ENCODE measurements around the gene CACNA1S. TPM values are rescaled to one million over a fixed set of nuclear protein-coding genes. Genes with fewer than 3 reads are reported as not detected.

CACNA1S gene
- total RNA-seq, 2 donors from 2014 or later = not detected

DNA sequence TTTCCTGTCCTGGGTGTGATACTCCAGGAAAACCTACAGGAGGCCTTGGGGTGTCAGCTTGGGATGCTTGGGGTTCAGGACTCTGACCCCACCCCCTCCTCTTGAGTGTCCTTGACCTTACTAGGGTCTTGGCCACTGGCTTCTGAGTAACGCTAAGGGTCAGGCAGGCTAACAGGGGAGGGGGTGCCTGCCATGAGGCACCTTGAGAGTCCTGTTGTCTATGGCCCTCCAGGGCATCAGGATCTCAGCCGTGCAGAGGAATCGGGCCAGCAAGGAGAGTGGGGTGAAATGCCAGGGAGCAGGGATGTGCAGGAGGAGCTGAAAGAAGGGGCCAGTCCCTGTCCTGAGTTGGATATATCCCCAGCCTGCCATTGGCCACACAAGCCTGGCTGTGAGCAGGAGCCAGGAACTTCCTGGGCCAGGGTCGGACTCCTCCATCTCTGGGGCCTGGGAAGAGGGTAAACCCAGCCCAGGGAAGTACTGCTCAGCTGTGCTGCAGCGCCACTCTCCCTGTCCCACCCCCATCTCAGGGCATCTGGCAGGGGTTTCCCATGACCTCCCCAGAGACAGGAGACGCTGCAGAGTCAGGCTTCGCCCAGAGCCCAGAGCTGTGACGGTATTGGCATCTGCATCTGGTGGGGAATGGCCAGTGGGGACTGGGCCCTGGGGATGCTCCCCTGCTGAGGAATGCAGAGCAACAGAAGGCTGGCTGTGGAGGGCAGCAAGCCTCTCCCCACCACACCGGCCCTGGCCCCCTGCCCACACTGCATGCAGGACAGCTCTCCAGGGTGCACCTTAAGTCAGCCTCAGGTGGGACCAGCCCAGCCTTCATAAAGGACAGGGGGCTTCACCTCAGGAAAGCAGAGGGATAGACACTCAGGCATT lies 95.0 kb downstream of the CACNA1S start:
- no peaks in the 10 kb centered on the region for H3K9me3 ChIP-seq
- peaks cover 0 to 49% of the 10 kb centered on the region in 2 donors for H3K4me1 ChIP-seq
- TF ChIP-seq, protein P1, sequence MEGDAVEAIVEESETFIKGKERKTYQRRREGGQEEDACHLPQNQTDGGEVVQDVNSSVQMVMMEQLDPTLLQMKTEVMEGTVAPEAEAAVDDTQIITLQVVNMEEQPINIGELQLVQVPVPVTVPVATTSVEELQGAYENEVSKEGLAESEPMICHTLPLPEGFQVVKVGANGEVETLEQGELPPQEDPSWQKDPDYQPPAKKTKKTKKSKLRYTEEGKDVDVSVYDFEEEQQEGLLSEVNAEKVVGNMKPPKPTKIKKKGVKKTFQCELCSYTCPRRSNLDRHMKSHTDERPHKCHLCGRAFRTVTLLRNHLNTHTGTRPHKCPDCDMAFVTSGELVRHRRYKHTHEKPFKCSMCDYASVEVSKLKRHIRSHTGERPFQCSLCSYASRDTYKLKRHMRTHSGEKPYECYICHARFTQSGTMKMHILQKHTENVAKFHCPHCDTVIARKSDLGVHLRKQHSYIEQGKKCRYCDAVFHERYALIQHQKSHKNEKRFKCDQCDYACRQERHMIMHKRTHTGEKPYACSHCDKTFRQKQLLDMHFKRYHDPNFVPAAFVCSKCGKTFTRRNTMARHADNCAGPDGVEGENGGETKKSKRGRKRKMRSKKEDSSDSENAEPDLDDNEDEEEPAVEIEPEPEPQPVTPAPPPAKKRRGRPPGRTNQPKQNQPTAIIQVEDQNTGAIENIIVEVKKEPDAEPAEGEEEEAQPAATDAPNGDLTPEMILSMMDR (IDR thresholded peaks at IDR 0.05) = no peak
- H3K27me3 ChIP-seq = no peaks in the 10 kb centered on the region
- no peaks in the 10 kb centered on the region for H3K36me3 ChIP-seq
- no peak overlapping the region for H3K4me3 ChIP-seq
- DNase-seq (ENCODE audit: low spot score) = no peak
- H3K27ac ChIP-seq = no peak overlapping the region

DNA sequence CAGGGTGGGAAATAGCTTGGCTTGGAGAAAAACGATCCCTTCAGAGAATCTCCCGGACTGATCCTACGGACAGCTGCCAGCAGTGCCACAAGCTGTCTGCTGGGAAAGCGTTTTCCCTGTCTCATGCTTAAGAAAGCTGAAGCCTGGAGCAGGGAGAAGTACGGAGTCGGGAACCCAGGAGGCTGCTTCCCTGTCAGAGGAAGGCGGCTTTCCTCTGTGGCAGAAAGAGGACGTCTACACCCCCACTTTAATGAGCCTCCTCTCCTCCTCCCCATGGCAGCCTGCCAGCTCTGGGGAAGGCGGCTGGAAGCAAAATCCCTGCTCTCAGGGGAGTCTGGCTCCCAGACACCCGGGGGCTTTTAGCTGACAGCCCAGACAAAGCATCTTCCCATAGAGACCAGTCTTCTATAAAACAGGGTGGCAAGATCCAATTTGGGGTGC lies 96.0 kb downstream of the CACNA1S start:
- H3K27me3 ChIP-seq = no peaks in the 10 kb centered on the region
- TF ChIP-seq, protein P1 (IDR thresholded peaks at IDR 0.05) = no peak
- DNase-seq (ENCODE audit: low spot score) = no peak
- peaks cover 0 to 40% of the 10 kb centered on the region in 2 donors for H3K4me1 ChIP-seq
- no peaks in the 10 kb centered on the region for H3K36me3 ChIP-seq
- no peak overlapping the region for H3K27ac ChIP-seq
- H3K9me3 ChIP-seq = no peaks in the 10 kb centered on the region
- no peak overlapping the region for H3K4me3 ChIP-seq

DNA sequence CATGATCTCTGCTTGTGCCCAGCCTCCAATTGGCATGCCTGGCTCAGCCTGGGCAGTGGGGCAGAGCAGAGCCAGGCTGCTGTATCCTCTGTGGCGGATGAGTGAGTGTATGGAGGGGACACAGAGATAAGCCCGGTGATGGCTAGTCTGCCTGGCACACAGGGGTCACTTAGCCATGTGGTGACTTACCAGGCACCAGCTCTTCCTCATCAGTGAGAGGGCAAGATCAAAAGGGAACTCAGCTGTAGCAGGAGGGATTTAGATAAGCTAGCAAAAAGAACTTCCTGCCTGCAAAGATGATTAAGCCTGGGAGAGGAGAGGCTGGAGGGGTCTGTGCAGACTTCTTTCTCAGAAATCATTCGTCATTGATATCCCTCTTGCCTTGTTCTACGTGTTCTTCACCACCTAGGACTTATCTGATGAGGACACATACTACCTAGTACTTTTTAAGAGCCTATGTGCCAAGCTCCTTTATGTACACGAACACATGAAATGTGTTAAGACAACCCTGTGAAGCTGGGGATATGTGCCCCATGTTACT lies 96.6 kb downstream of the CACNA1S start:
- H3K4me1 ChIP-seq = peaks cover 0 to 36% of the 10 kb centered on the region in 2 donors
- no peak overlapping the region for H3K4me3 ChIP-seq
- no peaks in the 10 kb centered on the region for H3K9me3 ChIP-seq
- TF ChIP-seq, protein P1 (IDR thresholded peaks at IDR 0.05) = no peak
- H3K27ac ChIP-seq = no peak overlapping the region
- no peak for DNase-seq (ENCODE audit: low spot score)
- H3K27me3 ChIP-seq = no peaks in the 10 kb centered on the region
- no peaks in the 10 kb centered on the region for H3K36me3 ChIP-seq

DNA sequence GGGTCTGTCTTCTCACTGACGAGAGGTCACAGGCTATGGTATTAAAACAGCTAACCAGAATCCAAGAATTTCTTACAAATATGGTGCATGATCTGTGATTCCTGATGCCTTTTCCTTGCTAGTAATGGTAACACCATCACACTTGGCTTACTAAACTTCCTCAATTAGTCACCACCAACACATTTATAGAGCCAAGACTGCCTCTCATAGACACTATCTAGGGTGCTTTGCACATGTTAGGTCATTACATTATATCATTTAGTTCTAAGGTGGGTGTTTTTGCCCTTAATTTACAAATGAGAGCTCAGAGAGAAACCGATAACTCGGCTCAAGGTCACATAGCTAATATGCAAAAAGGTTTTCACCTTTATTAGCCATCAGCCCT lies 97.4 kb downstream of the CACNA1S start:
- TF ChIP-seq, protein P1 (IDR thresholded peaks at IDR 0.05) = no peak
- DNase-seq (ENCODE audit: low spot score) = no peak
- no peaks in the 10 kb centered on the region for H3K9me3 ChIP-seq
- H3K4me3 ChIP-seq = no peak overlapping the region
- H3K36me3 ChIP-seq = no peaks in the 10 kb centered on the region
- no peaks in the 10 kb centered on the region for H3K27me3 ChIP-seq
- peaks cover 0 to 36% of the 10 kb centered on the region in 2 donors for H3K4me1 ChIP-seq
- H3K27ac ChIP-seq = no peak overlapping the region

DNA sequence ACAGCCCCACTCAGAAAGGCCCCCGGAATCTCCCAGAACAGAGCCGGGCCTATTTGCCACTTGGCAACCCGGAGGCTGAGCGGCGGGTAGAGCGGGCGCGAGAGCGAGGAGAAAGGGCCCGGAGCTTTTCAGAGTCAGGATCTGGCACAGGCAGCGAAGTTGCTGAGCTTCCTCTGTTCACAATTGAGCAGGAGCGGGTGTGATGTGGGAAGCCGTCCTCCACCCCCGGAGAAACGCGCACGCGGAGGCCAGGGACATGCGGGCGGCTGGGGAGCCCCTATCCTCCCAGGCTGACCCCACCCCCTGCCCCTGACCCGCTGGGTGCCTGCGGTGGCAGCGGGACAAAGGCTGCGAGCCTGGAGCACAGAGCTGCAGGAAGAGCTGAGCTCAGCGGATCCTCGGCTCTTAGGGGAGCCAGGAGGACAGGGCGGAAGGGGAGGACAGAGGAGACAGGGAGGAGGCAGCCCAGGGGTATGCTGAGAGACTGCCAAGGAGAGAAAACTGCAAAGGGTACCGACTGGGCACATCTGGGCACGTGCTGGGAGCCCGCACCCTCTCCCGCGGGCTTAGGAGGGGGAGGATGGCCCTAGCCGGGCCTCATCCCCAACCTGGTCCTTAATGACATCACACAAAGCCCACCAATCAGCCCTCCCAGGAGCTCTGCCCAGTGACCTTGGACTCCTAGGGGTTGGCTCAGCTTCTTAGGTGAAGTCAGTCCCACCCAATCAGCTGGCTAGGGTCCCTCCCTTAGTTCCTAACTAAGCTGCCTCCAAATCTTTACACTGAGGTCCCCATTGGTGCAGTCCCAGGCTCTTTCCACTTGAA lies 98.0 kb downstream of the CACNA1S start:
- DNase-seq (ENCODE audit: low spot score) = no peak
- no peaks in the 10 kb centered on the region for H3K36me3 ChIP-seq
- no peaks in the 10 kb centered on the region for H3K9me3 ChIP-seq
- TF ChIP-seq, protein P1 (IDR thresholded peaks at IDR 0.05) = no peak
- H3K27ac ChIP-seq = no peak overlapping the region
- peaks cover 0 to 36% of the 10 kb centered on the region in 2 donors for H3K4me1 ChIP-seq
- peak overlapping the region in 1 of 2 donors; percentile 9 for H3K4me3 ChIP-seq
- H3K27me3 ChIP-seq = no peaks in the 10 kb centered on the region

All from right atrium auricular region (tissue), 2 donors.